ENCODE measurements around the gene RBP3.

DNA sequence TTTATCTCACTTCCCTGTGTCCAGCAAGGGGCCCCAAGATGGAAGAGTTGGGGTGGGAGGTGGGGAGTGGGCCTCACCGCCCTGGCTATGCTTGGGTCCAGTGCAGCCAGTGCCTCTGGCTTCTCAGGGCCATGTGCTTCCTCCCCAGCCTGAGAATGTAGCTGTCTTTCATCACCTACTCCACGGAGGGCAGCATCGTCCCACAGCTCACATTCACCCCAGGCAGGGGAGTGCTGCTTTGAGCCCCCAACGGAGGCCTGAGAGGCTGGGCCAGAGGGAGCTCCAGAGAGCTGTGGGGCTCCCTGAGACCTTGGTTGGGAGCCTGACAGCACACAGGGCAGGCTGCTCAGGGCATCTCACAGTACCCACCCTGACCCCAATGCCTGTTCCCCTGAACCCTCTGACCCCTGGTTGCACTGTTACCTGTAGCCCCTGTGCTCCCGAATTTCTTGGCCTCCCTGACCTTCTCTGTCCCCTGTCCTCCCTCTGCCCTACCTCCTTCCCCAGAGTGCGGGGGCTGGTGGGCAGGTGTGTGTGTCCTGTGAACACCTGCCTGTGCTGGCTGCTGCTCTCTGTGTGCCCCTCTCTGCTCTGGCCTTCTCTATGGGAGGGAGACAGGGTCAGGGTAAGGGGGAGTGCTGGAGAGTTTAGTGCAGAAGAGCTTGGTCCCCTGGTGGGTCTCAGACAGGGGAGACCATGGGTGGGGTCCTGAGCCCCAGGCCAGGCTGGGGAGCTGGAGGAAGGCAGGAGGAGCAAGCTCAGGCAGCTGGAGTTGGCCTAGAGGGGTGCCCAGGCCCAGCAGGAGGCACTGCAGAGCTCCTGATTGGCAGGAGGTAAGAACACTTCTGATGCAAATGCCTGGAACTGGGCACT lies 55.5 kb downstream of the RBP3 start:
- TF ChIP-seq, protein P1, sequence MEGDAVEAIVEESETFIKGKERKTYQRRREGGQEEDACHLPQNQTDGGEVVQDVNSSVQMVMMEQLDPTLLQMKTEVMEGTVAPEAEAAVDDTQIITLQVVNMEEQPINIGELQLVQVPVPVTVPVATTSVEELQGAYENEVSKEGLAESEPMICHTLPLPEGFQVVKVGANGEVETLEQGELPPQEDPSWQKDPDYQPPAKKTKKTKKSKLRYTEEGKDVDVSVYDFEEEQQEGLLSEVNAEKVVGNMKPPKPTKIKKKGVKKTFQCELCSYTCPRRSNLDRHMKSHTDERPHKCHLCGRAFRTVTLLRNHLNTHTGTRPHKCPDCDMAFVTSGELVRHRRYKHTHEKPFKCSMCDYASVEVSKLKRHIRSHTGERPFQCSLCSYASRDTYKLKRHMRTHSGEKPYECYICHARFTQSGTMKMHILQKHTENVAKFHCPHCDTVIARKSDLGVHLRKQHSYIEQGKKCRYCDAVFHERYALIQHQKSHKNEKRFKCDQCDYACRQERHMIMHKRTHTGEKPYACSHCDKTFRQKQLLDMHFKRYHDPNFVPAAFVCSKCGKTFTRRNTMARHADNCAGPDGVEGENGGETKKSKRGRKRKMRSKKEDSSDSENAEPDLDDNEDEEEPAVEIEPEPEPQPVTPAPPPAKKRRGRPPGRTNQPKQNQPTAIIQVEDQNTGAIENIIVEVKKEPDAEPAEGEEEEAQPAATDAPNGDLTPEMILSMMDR (IDR thresholded peaks at IDR 0.05; ENCODE audit: poor library complexity), result no peak
- no peak for TF ChIP-seq EZH2phosphoT487 (IDR thresholded peaks at IDR 0.05; ENCODE audit: low read depth, severe bottlenecking, unreplicated experiment)
- no peak for TF ChIP-seq EZH2 (IDR thresholded peaks at IDR 0.05; ENCODE audit: borderline replicate concordance)

Data from hepatocyte (in vitro differentiated cells).